CD4-positive, alpha-beta T cell treated with Interferon gamma for 1 hour (primary cell): ENCODE measurements around the gene GSK3B.
A peak's percentile ranks its signal among the peaks of the same experiment; 100 is the strongest.

Source experiments
- DNase-seq: peaks from one replicate; pipeline ENCODE4 v3.0.0-alpha.2; 2020

The GSK3B gene

DNA sequence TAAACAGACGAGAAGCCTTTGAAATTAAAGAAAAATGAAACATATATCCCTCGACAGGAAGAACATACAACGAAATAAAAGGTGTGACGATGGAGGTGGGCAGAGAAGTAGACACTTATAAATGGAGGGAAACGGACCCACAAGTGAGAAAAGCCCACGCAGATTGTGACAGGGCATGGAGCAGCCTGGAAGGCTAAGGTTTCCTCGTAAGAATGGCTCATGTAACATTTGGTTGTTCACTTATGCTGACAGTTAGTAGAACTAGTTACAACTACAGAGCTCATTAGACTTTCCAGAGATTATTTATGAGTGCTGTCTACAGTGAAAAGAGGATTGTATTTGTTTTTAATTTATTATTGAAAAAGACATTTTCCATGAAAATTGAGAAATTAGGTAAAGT is 229.8 kb downstream of the GSK3B start:
- DNase-seq = no peak

DNA sequence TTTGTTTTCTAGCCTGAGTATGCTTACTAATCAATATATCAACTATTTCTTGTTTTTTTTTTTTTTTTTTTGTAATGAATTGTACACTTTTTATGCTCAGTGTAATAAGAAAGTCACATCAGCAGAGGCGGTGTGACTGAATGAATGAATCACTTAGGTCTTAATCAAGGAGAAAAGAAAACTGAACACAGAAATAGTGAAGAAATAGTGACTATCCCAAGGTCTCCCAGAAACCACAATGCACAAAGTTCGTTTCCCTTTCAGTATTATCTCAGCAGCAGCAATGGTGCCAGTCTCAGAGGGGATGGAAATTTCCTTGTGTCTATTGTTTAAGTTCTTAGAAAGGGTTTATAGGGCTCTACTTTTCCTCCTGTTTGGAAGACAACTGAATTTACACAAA is 231.6 kb downstream of the GSK3B start:
- no peak for DNase-seq

DNA sequence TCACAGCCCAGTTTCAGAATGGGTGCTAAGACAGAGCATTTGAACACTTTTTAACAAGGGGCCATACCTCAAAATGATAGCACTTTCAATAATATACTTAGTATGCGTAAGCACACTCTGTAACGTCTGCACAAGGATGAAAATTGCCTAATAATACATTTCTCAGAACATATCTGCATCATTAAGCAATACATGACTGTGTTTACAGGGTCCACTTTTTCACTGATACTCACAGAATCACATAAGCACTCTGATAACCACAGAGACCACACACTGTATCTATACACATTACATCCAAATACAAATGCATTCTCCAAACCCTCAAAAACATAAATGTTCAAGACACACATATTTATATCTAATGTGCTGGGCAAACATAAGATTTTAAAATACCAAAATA is 232.6 kb downstream of the GSK3B start:
- DNase-seq = no peak

DNA sequence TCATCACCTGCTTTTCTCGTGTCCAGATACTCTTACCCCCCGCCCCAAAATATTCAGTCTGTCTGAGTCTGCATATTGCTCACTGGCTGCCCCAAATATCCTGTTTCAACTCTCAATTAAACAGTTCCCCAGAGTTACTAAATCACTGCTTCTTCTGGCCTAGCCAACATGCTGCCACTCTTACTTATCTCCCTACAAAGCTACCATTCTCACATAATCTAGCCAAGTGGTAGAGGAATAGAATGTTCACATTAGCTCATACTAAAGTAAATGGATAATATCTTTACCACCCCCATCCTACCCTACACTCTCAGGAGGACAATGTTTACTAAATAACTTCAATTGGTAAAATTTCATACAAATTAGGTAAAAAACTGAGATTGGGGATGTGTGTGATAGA is 234.5 kb downstream of the GSK3B start:
- no peak for DNase-seq

DNA sequence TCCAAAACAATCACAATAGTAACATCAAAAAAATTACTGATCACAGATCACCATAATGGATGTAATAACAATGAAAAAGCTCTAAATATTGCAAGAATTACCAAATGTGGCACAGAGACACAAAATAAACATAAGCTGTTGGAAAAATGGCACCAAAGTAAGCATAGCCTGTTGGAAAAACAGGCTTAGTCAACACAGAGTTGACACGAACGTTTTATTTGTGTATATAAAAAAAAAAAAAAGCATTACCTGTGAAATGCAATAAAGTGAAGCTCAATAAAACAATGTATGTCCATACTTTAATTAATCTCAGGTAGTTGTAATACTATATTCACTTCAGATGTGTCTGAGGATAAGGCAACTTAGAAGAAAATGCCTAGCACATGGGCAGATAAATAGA is 235.3 kb downstream of the GSK3B start:
- DNase-seq = no peak

DNA sequence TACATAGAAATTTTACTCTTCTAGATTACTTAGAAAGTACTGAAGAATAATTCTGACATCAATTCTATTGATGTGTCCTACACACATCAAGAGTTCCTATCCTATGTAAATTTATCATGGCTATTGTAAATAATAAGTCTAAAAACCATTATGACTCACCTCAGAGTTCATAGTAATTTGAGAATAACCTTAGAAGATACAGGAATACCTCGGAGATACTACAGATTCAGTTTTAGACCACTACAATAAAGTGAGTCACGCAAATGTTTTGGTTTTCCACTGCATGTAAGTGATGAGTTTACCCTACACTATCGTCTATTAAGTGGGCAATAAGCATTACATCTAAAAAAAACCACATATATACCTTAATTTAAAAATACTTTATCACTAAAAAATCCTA is 237.6 kb downstream of the GSK3B start:
- no peak for DNase-seq

DNA sequence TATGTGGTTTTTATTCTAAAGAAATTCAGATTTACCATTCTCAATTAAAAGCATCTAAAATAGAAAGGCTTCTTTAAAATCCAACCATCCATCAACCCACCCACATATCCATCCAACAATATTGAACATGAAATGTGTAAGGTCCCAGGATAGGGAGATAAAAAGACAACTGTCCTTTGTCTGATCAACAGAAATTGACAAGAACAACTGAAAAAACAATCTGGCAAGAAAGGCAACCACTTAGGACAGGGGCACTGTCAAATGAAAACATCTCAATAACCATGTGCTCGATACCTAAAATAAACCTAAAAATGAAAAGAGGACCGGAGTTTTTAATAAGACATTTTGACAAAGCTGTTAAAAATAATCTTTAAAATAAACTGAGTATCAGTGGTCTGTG is 245.1 kb downstream of the GSK3B start:
- DNase-seq = no peak

DNA sequence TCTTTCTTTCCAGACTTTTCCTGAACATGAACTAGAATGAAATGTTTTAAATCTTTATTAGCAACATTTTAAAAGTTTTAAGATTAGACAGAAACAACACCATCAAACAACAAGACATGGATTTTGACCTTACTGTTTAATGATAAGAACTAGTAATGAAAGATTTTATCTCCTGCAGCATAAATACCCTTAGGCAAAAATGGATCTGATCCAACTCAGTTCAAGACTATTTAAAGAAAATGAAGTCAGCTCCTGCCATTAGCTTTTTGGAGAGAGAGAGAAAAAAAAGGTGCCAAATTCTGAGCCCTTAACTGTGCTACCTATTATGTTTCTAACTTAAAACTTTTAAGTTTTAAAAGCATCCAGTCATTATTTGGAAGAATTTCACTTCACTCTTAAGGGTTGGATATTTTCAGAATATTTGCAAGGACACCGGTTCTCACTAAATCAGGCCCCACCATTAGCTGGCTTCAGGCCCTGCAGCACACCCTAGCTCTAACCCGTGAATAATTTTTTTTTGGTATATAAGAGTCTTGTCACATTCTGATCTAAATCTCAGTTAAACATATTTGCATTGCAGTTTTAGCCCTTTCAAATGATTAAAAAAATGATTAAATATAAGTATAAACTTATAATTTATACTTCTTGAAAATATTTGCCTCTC is 252.3 kb downstream of the GSK3B start:
- DNase-seq = no peak

DNA sequence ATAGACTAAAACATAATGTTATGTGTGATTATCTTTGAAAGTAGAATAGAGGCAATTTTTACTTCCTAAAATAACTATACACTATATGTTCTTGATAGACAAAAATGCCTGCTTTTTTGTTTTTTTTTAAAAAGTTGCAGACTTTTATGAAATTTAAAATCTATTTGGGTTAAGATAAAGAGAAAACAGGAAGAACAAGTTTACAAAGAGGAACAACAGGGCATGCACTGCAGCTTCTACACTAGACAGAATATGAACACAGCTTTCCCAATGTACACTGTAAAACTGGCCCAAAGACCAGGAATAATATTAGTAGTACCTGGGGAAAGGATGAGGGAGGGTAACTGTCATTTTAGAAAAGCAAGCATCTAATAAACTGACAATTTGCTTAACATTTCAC is 258.7 kb downstream of the GSK3B start:
- DNase-seq = no peak

DNA sequence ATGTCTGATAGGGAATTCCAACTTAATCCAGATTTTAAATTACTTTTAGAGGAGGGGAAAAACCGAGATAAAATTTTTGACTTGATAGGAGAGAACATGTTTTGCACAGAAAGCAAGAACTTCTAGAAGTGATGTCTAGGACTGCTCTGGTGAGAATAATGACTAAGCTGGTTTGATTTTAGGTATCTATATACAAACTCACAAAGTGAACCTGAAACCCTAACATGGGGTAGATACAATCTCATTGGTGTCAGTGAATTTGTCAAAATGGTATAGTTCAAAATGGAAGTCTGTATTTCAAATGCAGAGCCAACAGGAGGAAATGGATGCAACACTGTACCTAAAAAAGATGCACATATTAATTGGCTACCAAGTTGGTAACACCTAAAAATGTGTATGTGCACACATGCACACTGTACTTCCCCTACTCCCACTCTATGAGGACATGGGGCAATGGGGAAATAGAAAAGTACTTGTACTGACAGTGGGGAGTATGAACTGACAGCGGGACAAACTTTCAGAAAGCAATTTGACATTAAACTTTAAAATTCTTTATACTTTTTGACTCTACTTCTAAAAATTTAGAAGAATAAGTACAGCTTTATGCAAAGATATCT is 259.4 kb downstream of the GSK3B start:
- DNase-seq = no peak

DNA sequence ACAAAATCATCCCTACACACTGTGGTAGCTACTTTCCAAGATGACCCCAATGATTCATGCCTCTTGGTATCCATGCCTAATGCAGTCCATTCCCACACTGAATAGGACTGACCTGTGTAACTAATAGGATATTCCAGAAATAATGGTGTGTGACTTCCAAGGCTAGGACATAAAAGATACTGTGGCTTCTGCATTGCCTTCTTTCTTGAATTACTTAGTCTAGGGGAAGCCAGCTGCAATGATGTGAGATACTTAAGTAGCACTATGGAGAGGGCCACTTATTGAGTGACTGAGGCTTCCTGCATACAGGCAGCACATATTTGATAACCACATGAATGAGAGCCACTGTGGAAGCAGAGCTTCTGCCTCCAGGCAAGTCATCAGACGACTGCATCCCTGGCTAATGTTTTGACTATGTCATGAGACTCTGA is 262.3 kb downstream of the GSK3B start:
- no peak for DNase-seq

DNA sequence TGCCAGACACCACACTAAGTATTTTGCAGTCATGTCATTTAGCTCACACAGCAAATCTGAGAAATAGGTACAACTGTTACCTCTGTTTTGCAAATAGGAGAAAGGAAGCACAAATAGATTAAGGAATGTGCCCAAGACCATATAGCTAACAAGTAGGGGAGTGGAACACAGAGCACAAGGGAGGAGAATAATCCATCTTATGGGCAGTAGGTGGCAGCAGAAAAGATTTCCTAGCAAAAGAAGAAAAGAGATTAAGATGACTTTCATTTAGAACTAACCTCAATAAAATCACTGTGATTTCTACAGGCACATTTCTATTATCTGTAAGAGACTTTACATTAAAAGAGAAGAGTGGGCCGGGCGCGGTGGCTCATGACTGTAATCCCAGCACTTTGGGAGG is 263.2 kb downstream of the GSK3B start:
- DNase-seq = no peak

DNA sequence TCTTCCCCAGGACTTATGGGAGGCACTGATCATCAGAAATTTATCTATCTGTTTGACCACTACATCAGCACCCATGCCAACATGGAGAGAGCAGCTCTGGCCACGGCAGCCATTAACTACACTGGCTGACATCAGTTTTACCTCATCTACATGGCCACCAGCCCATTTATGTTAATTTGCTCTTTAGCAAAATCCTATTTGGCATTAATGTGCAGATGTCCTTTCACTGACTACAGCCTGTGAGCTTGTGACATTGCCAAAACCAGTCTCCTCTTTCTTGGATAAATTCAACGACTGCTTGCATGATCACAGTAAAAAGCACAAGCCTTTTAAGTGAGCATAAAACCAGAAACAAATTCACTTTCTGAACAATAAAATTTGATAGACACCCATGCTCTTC is 264.8 kb downstream of the GSK3B start:
- DNase-seq = no peak

DNA sequence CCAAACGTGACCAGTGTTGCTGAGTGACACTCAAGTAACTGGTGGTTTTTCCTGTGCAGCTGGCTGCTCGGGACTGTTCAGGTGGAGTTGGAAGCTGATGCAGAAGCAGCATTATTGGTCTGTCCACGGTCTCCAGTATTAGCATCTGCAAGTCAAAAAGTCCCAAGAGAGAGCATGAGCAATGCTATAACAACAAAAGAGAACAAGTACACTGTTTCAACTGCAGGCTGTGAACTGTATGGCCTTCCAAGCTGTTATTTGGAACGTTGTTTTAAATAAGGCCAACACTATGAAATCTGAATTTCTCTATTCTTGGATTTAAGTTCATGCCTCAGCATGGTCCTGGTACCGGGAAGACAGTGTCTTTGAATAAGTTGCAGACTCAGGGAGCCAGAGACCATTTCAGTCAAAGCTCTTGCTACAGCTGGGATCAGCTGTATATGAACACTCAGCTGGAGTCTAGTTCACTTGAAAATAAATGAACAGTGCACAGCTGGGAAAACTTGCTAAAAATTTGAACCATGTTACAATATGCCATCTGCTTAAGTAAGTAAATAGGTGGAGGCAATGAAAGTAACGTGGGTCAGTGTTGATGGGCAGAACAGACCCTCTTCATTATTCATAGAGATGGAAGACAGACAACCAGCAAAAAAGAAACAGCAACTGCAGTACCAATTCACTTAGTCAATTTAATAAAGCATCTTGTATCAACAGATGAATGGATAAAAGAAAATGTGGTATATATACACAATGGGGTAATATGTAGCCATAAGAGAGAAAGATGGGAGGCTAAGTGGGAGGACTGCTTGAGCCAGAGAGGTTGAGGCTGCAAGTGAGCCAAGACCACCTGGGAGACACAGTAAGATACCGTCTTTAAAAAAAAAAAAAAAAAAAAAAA is 267.3 kb downstream of the GSK3B start:
- no peak for DNase-seq

DNA sequence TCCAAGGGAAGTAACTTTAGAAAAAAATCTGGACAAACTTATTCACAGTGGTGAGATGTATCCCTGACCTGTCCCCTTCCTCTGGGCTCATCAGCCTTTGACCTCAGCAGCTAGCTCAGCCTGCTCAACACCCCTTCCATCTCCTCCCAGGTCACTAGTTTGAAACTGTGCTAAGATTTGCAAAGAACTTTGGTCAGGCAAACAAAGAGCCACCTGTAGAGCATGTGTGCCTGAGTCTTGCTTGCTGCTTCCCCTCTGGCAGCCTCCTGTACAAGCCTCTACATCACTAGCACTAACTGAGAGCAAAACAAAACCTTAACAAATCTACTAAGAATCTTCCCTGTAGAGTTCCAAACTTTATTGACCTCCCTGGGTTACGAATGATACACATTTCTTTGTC is 268.4 kb downstream of the GSK3B start:
- DNase-seq = no peak

DNA sequence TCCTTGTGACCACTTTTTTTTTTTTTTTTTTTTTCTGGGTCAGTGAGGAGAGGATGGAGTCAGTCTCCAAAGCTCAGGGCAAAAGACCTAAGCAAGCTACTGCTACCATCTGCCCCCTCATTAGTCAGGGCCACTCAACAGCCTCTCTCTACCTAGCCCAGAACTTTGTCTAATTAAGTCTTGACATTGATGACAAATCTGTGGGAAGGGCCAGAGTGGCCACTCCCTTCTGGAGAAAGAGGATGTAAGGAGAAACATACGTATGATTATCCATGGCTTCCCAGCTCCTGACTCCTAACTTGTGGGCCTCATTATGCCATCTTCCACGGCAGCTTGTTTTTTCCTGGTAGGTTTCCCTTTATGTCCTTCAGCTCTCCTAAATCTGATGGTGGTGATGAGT is 274.4 kb downstream of the GSK3B start:
- no peak for DNase-seq

DNA sequence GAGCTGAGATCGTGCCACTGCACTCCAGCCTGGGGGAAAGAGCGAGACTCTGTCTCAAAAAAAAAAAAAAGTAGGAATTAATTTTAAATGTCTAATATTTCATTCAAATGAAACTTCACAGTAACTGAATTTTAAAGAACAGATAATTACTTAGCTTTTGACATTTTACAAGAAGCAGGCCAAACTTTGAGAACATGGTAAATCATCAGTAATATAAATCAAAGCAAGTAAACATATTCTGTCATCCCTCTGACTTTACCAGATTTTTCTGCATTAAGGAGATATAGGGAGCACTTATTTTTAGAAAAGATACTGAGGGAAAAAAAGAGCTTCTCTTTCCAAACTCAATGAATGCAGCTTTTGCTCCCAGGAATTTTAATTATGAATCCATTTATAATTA is 275.3 kb downstream of the GSK3B start:
- no peak for DNase-seq

DNA sequence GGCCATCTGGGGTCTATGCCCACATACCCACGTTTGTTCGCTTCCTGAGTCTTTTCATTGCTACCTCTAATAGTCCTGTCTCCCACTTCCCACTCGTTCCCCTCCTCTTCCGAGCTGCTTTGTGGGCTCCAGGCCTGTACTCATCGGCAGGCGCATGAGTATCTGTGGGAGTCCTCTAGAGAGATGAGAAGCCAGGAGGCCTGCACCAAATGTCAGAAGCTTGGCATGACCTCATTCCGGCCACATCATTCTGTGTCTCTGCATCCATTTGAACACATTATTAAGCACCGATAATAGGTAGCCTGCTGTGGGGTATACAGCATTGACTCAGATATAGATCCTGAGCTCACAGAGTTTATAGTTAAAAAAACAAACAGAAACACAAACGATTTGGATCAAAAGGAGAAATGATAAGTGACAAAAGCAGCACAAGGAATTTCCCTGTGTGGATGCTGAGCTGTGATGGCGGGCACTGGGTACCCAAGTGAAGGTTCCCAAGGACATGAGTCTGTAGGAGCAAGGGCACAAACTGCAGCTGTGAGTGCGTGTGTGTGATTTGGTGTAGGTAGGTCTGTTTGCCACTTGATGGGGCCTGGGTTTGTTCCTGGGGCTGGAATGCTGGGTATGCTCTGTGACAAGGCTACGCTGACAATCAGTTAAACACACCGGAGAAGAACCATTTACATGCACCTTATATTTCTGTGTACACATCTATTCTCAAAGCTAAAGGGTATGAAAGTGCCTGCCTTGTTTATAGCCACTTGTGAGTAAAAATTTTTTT is 276.5 kb downstream of the GSK3B start:
- DNase-seq = no peak

DNA sequence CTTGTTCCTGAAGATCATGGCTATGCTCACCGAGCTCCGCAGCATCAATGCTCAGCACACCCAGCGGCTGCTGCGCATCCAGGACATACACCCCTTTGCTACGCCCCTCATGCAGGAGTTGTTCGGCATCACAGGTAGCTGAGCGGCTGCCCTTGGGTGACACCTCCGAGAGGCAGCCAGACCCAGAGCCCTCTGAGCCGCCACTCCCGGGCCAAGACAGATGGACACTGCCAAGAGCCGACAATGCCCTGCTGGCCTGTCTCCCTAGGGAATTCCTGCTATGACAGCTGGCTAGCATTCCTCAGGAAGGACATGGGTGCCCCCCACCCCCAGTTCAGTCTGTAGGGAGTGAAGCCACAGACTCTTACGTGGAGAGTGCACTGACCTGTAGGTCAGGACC is 277.2 kb downstream of the GSK3B start:
- DNase-seq = no peak

DNA sequence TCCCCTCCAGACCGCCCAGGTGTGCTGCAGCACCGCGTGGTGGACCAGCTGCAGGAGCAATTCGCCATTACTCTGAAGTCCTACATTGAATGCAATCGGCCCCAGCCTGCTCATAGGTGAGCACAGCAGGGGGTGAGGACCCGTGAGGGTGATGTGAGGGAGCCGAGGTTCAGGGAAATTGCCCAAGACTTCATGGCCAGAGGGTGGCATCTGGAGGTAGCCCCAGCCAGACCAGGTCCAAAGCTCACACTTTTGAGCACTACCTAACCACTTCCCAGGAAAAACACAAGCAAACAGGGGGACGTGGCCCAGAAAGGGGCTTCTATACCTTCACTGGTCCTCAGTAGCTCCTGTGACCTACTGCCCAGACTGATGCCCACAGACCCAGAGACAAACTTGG is 278.5 kb downstream of the GSK3B start:
- no peak for DNase-seq

DNA sequence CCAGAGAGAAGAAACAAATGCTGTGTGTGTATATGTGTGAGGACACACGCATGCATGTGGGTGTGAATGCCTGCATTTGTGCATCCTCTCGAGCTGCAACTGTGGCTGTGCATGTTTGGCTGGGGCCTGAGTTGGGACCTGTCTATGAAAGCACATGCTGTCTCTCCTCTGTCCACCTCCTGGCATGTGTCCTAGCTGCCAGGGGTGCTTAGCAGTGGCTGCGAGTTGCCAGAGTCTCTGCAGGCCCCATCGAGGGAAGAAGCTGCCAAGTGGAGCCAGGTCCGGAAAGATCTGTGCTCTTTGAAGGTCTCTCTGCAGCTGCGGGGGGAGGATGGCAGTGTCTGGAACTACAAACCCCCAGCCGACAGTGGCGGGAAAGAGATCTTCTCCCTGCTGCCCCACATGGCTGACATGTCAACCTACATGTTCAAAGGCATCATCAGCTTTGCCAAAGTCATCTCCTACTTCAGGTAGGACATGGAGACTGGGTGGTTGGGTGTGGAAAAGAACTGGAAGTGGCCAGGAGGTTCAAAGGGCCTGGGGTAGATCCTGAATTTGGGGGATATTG is 281.7 kb downstream of the GSK3B start:
- no peak for DNase-seq

DNA sequence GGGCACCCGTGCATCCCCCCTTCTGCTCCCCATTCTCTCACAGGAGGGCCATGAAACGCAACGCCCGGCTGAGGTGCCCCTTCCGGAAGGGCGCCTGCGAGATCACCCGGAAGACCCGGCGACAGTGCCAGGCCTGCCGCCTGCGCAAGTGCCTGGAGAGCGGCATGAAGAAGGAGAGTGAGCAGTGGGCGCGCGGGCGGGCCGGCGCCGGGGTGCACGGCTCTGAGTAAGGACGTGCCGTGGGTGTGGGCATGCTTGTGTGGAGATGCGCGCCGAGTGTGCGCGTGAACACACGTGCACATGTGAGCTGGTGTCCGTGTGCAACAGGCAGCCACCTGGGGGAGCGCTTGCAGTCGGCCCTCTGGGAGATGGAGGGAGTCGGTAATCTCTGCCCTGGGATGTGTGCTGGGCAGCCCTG is 284.2 kb downstream of the GSK3B start:
- peak; percentile 57 for DNase-seq
